Endothelial cell of umbilical vein (primary cell): Measurements from ENCODE around the gene DACH2. TPM values are rescaled to one million over a fixed set of nuclear protein-coding genes. Genes with fewer than 3 reads are reported as not detected.

Experiments used
- BruUV-seq: library from RNA; stranded (reverse); fragments of 400-500 nt; replicated peaks from 2 replicates; lab custom pipeline; 2021; lab: Mats Ljungman, UMichigan
- CTCF ChIA-PET: fragments of 300-600, 350-600 bp; sonication (Branson Sonifier 250); formaldehyde crosslinking; loops from one replicate; lab custom pipeline; 2021; ENCODE audit warnings: antibody characterized with exemption, inconsistent platforms; lab: Charles Lee
- POLR2A ChIA-PET: fragments of 300-600, 350-600 bp; sonication (Branson Sonifier 250); formaldehyde crosslinking; loops from one replicate; lab custom pipeline; 2021; ENCODE audit warnings: antibody characterized with exemption, inconsistent platforms; lab: Charles Lee
- DNase-seq: peaks from one replicate; pipeline ENCODE4 v3.0.0-alpha.2; 2011; ENCODE audit warnings: low read depth, low spot score
- FAIRE-seq: peaks from 2 replicates; lab custom pipeline; 2011; peaks lifted over from hg19 to GRCh38; lab: Jason Lieb, UNC
- H2AFZ ChIP-seq: 2 replicates; pipeline ENCODE4 v1.6.0; 2012; ENCODE audit warnings: low read depth, low read length, control low read depth, inconsistent platforms
- H3K27ac ChIP-seq: 2 replicates; pipeline ENCODE4 v1.5.1; 2011; ENCODE audit warnings: low read depth, mild to moderate bottlenecking, control low read depth, low read length, moderate library complexity; ENCODE audit not compliant: insufficient read depth
- H3K27me3 ChIP-seq, 2 experiments: 2 replicates each; pipeline versions ENCODE4 v1.6.0 to v1.6.1; 2011; ENCODE audit warnings: low read length in 2 of 2, mixed read lengths in 1 of 2; ENCODE audit not compliant: control insufficient read depth in 2 of 2, insufficient read depth in 2 of 2
- H3K36me3 ChIP-seq, 2 experiments: 2 replicates in 1 of 2; 3 replicates in 1 of 2; pipeline ENCODE4 v1.5.1; 2011; ENCODE audit warnings: low read length in 2 of 2, mild to moderate bottlenecking in 1 of 2, moderate library complexity in 1 of 2; ENCODE audit not compliant: control insufficient read depth in 2 of 2, insufficient read depth in 2 of 2; ENCODE audit errors: extremely low read depth in 1 of 2
- H3K4me1 ChIP-seq: 3 replicates; pipeline ENCODE4 v1.5.1; 2011; ENCODE audit warnings: mild to moderate bottlenecking, low read length; ENCODE audit not compliant: control insufficient read depth, insufficient read depth; ENCODE audit errors: extremely low read depth
- H3K4me2 ChIP-seq: 2 replicates; pipeline ENCODE4 v1.6.1; 2011; ENCODE audit warnings: low read length, control low read depth, mixed read lengths; ENCODE audit not compliant: insufficient read depth
- H3K4me3 ChIP-seq, 3 experiments: fragments of 200-600 bp in 1 of 3; sonication (generic), shearing (Covaris generic) in 1 of 3; replicated peaks in 1 of 3; 2 replicates each; pipeline ENCODE4 v1.5.1; 2011 to 2016; ENCODE audit warnings: control low read depth in 3 of 3, low read length in 3 of 3, mild to moderate bottlenecking in 2 of 3, inconsistent platforms in 1 of 3, low read depth in 1 of 3, moderate library complexity in 1 of 3; ENCODE audit not compliant: insufficient read depth in 1 of 3
- H3K79me2 ChIP-seq: 2 replicates; pipeline ENCODE4 v1.6.0; 2012; ENCODE audit warnings: low read length, inconsistent platforms; ENCODE audit not compliant: control insufficient read depth, insufficient read depth
- H3K9ac ChIP-seq: replicated peaks from 2 replicates; pipeline ENCODE3; 2011; ENCODE audit warnings: low read length, control low read depth; ENCODE audit not compliant: insufficient read depth; ENCODE audit errors: extremely low read depth
- H3K9me1 ChIP-seq: replicated peaks from 3 replicates; pipeline ENCODE4 v1.6.0; 2011; ENCODE audit warnings: mild to moderate bottlenecking, low read length; ENCODE audit not compliant: control insufficient read depth, insufficient read depth; ENCODE audit errors: extremely low read depth
- H3K9me3 ChIP-seq: replicated peaks from 2 replicates; pipeline ENCODE4 v1.5.1; 2012; ENCODE audit warnings: low read length, inconsistent platforms; ENCODE audit not compliant: control insufficient read depth, insufficient read depth
- H4K20me1 ChIP-seq: replicated peaks from 2 replicates; pipeline ENCODE3; 2011; ENCODE audit warnings: mild to moderate bottlenecking, low read length; ENCODE audit not compliant: control insufficient read depth, insufficient read depth; ENCODE audit errors: extremely low read depth
- EZH2 ChIP-seq: IDR thresholded peaks from 2 replicates; pipeline ENCODE4 v1.6.1; 2012; ENCODE audit warnings: borderline replicate concordance, low read depth, mild to moderate bottlenecking, moderate library complexity, low read length, inconsistent platforms; ENCODE audit not compliant: severe bottlenecking
- FOS ChIP-seq: IDR thresholded peaks from 2 replicates; pipeline ENCODE4 v1.6.1; 2011; ENCODE audit warnings: mild to moderate bottlenecking, low read length, moderate library complexity, borderline replicate concordance; ENCODE audit not compliant: insufficient read depth
- GATA2 ChIP-seq: IDR thresholded peaks from 2 replicates; pipeline ENCODE4 v1.7.0; 2011; ENCODE audit warnings: low read depth, mild to moderate bottlenecking, moderate library complexity, mixed read lengths, low read length; ENCODE audit not compliant: insufficient read length, insufficient read depth
- JUN ChIP-seq: IDR thresholded peaks from 2 replicates; pipeline ENCODE4 v1.6.1; 2011; ENCODE audit warnings: borderline replicate concordance, low read depth; ENCODE audit not compliant: insufficient read length, insufficient read depth
- MYC ChIP-seq: IDR thresholded peaks from one replicate; pipeline ENCODE4 v1.6.1; 2011; ENCODE audit warnings: mild to moderate bottlenecking, low read depth, low read length
- POLR2A ChIP-seq: IDR thresholded peaks from 2 replicates; pipeline ENCODE4 v1.6.1; 2012; ENCODE audit warnings: low read depth, mild to moderate bottlenecking, control low read depth, low read length
- POLR2AphosphoS5 ChIP-seq: IDR thresholded peaks from 2 replicates; pipeline ENCODE4 v1.6.1; 2012; ENCODE audit warnings: low read depth, mild to moderate bottlenecking, control low read depth, low read length, moderate library complexity; ENCODE audit not compliant: insufficient read depth
- dilution Hi-C: fragments of 300-500 bp; cut with MboI; formaldehyde crosslinking; loops from one replicate; pipeline ENCODE4 v1.15.0; 2019; ENCODE audit warnings: low sequenced_read_pairs; ENCODE audit not compliant: extremely low pct_ligation_motif_present
- intact Hi-C: fragments of 100-400 bp; cut with micrococcal nuclease; formaldehyde crosslinking; loops from one replicate; pipeline ENCODE4 v1.10.0; 2022
- polyA plus RNA-seq, 4 experiments: library from polyadenylated mRNA; depleted of rRNA in 3 of 4; stranded (reverse) in 3 of 4; unstranded in 1 of 4; fragments of >200 nt; gene quantifications; 2 replicates each; pipeline versions ENCODE4 v1.2.1 to v1.2.3, GENCODE V29; 2011 to 2012; ENCODE audit warnings: missing spikeins in 1 of 4
- total RNA-seq: library from RNA; stranded (reverse); gene quantifications from 2 replicates; pipeline ENCODE4 v1.2.3, GENCODE V29; 2021
- TF ChIP-seq, protein P1 (sequence below): IDR thresholded peaks from 2 replicates; pipeline ENCODE4 v1.6.1; 2011; ENCODE audit not compliant: insufficient read depth, insufficient read length
- TF ChIP-seq, protein P2 (sequence below), 2 donors: IDR thresholded peaks; 1 replicate in 1 of 2; 2 replicates in 1 of 2; pipeline ENCODE4 v1.5.1; 2011; ENCODE audit warnings: low read length in 2 of 2, mild to moderate bottlenecking in 2 of 2, moderate library complexity in 2 of 2, control low read depth in 1 of 2, inconsistent platforms in 1 of 2, low read depth in 1 of 2; ENCODE audit not compliant: insufficient read depth in 1 of 2; ENCODE audit errors: extremely low read depth in 1 of 2

Gene DACH2
- total and polyA plus RNA-seq, 2 donors (not counting 3 experiments of a cell fraction or from before 2014, with no cell fraction given) = not detected

DNA sequence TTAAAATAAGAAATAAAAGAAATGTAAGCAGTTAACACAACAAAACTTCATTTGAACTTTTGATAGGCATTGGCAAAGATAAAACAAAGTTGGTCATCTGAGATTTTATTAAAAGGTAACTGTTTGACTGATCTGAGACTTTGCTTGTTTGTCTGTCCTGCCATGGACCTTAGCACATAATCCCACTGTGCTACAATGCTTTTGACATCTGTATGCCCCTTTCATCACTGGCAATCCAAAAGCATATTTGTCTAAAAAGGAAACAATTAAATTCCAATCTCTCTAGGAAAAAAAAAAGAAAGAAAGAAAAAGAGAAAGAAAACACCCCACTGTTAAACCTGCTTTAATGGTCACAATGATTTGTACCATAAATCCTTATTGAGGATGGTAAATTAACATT is 231.0 kb downstream of the DACH2 start:
- H2AFZ ChIP-seq = no peak overlapping the region
- no peaks in the 10 kb centered on the region for H3K79me2 ChIP-seq
- H3K36me3 ChIP-seq = no peaks in the 10 kb centered on the region
- no peaks in the 10 kb centered on the region for H3K9me3 ChIP-seq
- intact Hi-C loops = no loop called here
- no peaks in the 10 kb centered on the region for H3K27me3 ChIP-seq
- H3K4me1 ChIP-seq = no peaks in the 10 kb centered on the region
- DNase-seq (no peak), FAIRE-seq (peak; percentile 24)
- dilution Hi-C loops = no loop called here
- no peak overlapping the region for H3K9ac ChIP-seq
- no peak overlapping the region for H3K4me3 ChIP-seq
- CTCF ChIA-PET = no interaction called here
- BruUV-seq = no TSS peak
- TF ChIP-seq JUN = no peak
- no peak for TF ChIP-seq POLR2AphosphoS5
- TF ChIP-seq, protein P1, sequence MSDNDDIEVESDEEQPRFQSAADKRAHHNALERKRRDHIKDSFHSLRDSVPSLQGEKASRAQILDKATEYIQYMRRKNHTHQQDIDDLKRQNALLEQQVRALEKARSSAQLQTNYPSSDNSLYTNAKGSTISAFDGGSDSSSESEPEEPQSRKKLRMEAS = no peak
- TF ChIP-seq EZH2 = no peak
- TF ChIP-seq GATA2 = no peak
- no peak for TF ChIP-seq POLR2A
- no peak for TF ChIP-seq FOS
- no peak for TF ChIP-seq MYC
- TF ChIP-seq, protein P2, sequence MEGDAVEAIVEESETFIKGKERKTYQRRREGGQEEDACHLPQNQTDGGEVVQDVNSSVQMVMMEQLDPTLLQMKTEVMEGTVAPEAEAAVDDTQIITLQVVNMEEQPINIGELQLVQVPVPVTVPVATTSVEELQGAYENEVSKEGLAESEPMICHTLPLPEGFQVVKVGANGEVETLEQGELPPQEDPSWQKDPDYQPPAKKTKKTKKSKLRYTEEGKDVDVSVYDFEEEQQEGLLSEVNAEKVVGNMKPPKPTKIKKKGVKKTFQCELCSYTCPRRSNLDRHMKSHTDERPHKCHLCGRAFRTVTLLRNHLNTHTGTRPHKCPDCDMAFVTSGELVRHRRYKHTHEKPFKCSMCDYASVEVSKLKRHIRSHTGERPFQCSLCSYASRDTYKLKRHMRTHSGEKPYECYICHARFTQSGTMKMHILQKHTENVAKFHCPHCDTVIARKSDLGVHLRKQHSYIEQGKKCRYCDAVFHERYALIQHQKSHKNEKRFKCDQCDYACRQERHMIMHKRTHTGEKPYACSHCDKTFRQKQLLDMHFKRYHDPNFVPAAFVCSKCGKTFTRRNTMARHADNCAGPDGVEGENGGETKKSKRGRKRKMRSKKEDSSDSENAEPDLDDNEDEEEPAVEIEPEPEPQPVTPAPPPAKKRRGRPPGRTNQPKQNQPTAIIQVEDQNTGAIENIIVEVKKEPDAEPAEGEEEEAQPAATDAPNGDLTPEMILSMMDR (IDR thresholded peaks at IDR 0.05; ENCODE audit: extremely low read depth in 1 of 2, insufficient read depth in 1 of 2, low read depth in 1 of 2, low read length in 2 of 2) = no peak
- no peaks in the 10 kb centered on the region for H3K9me1 ChIP-seq
- no peak overlapping the region for H3K27ac ChIP-seq
- H4K20me1 ChIP-seq = no peaks in the 10 kb centered on the region
- H3K4me2 ChIP-seq = no peak overlapping the region
- POLR2A ChIA-PET = no interaction called here
